Frontal cortex (tissue), 4 donors: ENCODE measurements around the gene KRT85. TPM values are rescaled to one million over a fixed set of nuclear protein-coding genes. Genes with fewer than 3 reads are reported as not detected.
"Not testable (repeated sequence)": the region's sequence is repeated elsewhere in the genome, so short reads cannot be mapped to it uniquely, and the experiment has no call there.

Source experiments
- DNase-seq, 2 donors: peaks; one replicate each; pipeline ENCODE4 v3.0.0; 2012; ENCODE audit warnings: low spot score in 2 of 2
- FAIRE-seq: peaks from 2 replicates; lab custom pipeline; 2012; peaks lifted over from hg19 to GRCh38; lab: Jason Lieb, UNC
- total RNA-seq: library from RNA; depleted of rRNA; stranded (reverse); fragments of >200 nt; gene quantifications from one replicate; pipeline ENCODE4 v1.2.3, GENCODE V29; 2014
- donor health status: control.
- donor health status: control.
- donor health status: control.

KRT85 gene
- total RNA-seq, 1 donor from 2014 or later = not detected

DNA sequence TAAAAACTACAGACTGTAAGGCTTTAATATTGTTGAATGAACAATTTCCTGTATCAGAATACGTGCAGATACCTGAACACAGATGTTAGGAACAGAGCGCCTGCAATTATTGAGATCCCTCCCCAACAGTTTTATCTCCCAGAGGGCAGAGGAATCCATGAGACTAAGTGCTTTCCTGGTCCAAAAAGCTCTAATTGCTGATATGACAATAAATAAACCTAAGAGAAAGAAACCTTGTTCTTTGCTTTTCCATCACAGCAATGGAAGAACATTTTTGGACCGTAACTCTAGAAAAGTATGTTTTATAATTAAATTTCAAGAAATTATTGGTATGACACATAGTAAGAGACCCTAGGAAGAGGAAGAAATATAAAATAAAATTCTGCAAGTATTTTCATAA lies 33.1 kb downstream of the KRT85 start:
- no peak for DNase-seq
- no peak for FAIRE-seq

DNA sequence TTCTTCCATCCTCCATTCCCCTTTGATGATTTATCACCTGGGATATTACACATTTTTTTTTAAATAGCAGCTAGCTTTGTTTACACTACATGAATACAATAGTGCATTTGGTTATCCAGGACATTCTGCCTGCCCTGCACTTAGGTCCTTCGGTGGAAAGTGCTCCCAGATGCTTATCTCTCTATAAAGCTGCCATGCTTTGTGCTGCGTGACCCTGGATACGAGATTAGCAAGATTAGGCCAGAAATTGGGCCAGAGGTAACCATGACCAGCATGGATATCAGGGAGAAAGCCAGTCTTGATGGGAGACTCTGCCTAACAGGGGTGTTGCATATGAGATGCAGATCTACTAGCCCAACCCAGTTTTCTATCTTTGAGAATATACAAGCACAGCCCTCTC lies 34.0 kb downstream of the KRT85 start:
- FAIRE-seq (no peak), DNase-seq (no peak)

DNA sequence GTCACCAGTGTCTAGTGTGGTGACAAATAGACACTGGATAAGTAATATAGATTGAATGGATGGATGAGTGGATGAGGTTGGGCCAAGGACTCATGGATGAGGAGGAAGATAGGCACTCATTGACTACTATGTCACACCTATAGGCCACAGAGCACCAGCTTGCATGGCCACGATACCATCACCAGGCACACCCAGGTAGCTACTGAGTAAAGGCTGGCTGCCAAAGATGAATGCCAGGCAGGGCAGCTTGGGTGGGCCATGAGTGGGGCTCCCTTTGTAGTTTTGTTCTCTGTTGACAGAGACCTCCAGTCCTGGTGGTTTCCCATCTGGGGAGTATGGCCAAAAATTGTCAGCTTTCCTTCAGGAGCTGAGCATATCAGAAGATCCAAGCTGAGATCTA lies 34.9 kb downstream of the KRT85 start:
- DNase-seq (no peak), FAIRE-seq (no peak)

DNA sequence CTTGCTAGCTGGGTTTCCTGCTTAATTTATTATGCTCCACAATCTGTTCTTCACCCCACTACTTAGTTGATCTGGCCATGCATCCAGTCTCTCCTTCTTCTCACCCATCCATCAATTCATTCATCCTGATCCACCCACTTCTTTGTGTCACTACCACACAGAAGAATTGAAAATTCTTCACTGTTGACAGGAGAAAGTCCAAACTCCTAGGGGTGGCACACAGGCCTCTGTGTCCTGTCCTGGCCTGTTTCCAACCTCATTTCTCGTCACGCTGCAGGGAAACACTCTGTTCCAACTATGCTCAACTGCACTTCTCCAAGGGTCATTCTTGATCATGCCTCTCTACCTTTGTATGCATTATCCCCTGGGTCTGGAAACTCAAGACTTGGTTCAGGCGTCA lies 35.4 kb downstream of the KRT85 start:
- no peak for FAIRE-seq
- DNase-seq = no peak

DNA sequence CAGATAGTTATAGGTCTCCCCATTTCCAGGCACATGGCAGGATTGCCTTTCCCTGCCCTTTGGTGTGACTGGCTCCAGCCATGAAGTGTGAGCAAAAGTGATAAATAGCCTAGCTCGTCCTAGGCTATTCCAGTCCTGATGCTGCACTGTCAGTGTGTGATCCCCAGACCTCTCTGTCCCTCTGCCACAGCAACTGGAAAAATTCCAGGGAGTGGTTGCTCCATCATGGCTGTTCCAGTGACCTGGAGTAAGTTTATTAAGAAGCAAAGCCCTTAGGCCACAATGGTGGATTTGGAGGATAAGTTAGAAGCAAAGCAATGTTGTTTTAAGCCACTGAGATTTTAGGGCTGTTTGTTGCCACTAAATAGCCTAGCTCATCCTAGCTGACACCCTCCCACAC lies 36.2 kb downstream of the KRT85 start:
- FAIRE-seq = no peak
- DNase-seq = no peak

DNA sequence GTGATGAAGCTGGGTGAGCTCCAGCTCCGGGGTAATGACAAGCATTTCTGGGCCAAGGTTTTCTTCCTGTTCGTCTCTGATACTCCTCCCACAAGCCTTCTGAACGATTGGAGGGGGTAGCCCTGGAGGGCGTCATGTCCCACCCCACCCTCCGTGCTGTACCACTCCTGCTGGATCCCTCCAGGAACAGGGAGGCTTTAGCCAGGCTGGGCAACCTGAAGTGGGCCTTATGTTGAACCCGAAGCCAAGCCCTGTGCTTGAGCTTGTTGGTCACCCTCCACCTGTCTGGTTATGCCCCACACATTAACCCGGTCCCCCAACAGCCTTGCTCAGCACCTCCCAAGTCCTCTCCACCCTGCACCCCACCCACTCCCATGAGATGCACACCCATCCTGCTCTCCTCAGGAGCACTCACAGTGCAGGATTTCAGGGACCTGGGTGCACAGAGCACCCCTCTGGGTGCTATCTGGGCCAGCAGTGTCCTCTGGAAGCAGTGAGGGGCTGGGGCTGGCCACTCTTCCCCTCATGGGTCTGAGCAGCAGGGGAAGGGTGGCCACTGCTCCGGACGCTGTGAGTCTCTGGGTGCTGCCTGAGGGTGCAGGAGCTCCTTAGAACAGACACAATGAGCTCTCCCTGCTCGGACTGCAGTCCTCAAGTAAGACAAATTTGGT lies 39.3 kb downstream of the KRT85 start:
- DNase-seq (no peak), FAIRE-seq (no peak)

DNA sequence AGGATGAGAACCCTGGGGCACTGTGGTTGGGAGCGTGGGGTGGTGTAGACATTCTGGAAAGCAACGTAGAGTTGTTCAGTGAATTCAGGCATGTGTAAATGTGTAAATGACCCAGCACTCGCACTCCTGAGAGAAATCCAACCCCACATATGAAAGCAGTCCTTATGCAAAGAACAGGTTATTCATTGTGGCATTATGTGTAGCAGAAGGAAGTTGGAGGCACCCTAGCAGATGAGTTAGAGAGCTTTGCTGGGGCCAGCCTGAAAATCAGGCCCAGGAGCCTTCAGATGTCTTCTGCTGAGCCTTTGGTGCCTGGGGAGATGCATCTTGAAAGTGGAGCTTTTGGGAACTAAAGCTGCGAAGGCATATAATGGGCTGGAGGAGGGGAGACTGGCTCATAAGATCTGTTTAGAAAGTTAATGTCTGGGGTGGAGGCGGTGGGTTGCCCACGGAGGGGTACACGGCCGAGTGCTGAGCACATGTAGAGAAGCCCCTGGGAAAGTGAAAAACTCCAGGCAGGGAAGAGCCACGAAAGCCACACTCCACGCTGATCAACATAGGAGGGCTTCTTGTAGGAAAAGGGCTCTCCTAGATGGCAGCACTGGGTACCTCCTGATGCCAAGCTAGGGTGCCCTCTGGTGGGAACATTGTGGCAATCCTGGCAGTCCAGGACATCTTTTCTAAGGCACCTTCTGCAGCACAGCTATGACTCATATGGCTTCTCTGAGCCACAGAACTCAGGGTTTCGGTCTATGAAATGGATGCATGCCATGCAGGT lies 40.0 kb downstream of the KRT85 start:
- DNase-seq (peak; percentile 70 to 87), FAIRE-seq (no peak)

DNA sequence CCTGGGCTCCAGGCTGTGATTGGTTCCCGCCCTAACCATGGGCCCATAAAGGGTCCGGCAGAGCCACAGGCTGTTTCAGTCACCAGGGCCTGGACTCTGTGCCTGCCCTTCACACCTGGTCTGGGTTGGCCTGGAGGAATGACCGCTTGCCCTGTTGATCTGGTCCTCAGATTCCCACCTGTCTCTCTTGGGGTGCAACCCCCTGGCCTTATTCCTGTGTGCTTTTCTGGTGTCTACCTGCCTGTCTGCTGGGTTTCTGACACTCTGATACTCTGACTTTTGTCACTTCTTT lies 43.2 kb downstream of the KRT85 start:
- DNase-seq (no peak), FAIRE-seq (no peak)

DNA sequence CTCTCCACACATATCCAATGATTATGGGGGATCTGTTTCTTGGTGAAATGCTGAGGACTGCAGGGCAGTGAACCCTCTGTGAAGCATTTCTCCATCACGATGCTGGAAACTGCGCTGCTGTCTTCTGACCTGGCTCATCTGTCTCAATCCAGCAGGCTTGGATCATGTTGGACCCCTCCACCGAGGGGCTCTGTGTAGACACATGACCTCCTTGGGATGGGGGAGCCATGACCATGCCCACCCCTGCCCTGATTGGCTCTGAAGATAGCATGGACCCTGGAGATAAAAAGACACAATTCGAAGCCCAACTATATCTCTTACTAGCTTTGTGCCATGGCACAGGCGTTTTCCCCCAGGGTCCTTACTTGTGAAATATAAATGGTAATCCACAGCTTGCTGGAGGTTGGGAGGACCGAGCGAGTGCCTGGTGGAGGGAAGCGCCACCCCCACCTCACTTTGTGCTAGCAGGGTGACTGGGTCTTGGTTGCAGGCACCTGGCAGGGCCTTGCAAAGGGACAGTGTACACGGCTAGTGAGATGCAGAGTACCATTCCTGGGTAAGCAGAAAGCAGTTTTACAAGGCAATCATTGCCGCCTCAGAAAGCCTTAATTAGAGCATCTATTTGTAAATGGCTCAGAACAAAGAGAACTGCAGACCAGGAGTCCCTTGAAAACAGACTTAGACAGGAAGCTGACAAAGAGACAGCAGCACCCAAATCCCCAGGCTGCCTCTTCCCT lies 43.7 kb downstream of the KRT85 start:
- FAIRE-seq = no peak
- DNase-seq = no peak

DNA sequence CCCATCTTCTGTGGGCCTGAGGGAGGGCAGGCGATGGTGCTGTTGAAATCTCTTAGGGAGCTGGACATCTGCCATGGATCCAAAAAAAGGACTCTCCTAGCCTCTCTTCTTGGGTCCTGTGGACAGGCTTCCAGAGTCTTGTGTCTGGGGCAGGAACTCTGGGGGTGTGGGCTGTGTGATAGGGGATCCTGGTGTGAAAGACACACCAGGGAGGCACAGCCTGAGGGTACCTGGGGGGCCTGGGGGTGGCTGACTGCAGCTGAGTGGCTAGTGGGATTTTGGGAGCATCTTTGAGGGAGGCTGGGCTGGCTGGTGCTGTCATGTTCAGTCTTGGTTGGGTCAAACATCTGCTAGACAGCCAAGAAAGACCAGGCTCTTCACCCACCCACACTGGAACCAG lies 44.3 kb downstream of the KRT85 start:
- DNase-seq (no peak), FAIRE-seq (no peak)

DNA sequence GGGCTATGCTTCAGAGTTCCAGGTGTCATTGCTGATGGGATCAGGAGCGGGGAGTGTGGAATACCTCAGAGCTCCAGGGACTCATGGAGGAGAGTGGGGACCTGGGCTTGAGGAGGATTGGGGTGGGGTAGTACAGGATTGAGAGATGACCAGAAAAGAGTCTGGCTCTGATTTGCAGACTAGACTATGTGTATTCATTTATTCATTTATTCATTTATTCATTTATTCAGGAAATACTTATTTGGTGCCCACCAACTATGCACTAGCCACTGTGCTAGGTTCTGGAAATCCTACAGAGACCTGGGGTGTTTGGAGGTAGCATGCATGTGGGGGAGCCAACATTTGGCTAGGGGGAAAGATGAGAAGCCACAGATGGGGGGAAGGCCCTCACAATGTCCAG lies 45.2 kb downstream of the KRT85 start:
- FAIRE-seq = no peak
- no peak for DNase-seq

DNA sequence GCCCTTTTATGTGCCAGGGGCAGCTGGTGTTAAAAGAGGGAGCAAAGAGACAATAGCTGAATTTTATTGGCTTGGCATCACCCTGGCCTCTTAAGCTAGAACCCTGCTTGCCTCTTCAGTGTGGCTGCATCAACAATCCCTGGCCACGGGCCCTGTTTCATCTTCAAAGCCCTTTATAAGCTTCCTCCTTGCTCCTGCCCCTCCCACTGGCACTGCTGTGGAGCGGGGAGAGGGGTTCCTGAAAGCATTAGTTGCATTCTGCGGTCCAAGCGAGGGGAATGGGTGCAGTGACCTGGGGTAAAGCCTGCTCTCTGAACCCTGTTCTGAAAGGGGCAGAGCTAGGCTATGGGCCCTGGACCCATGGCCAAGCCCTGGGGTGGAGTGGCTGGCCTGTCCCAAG lies 45.9 kb downstream of the KRT85 start:
- no peak for DNase-seq
- FAIRE-seq = no peak

DNA sequence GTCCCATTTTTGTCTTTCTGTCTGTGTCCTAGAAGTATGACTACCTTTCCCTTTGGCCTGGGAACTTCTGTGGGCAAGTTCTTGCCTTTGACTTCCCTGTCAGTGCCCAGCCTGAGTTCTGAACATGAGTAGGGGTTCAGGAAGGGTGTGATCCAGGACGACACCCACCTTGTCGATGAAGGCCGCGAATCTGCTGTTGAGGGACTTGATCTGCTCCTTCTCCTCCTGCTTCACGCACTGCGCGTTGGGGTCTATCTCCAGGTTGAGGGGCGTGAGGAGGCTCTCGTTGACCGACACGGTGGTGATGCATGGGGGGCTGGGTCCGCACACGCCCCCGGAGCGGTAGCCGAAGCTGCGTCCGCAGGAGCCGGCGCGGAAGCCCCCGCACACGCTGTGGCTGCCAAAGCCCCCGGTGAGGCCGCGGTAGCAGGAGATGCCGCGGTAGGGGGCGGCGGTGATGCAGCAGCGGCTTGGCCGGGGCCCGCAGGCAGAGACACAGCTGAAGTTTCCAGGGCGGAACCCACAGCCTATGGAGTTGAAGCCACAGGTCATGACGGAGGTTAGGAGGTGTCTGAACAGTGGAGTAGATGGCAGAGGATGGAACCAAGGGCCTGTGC lies 46.4 kb downstream of the KRT85 start, which contains the start of gene KRT83:
Gene KRT83, minus strand, starts transcription at position 615 of the 617 bp plus-strand sequence. Its CDS starts 63 bp downstream, at position 552.
- no peak for FAIRE-seq
- no peak for DNase-seq

DNA sequence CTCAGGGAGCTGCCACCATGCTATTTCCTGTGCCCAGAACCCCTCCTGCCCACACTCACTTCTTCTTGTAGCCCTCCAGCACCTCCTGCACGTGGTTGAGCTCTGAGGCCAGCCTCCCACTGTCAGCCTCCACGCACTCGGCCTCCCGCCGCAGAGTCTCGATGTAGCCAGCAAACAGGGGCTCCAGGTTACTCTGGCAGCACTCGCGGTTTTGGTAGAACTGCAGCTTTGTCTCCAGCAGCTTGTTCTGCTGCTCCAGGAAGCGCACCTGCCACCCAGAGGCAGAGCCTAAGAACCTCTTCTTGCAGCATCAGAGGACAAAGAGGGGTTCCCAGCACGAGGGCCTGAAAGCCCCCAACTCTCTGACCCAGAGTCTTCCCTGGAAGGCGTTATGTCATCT lies 48.2 kb downstream of the KRT85 start:
- DNase-seq (no peak), FAIRE-seq (no peak)

DNA sequence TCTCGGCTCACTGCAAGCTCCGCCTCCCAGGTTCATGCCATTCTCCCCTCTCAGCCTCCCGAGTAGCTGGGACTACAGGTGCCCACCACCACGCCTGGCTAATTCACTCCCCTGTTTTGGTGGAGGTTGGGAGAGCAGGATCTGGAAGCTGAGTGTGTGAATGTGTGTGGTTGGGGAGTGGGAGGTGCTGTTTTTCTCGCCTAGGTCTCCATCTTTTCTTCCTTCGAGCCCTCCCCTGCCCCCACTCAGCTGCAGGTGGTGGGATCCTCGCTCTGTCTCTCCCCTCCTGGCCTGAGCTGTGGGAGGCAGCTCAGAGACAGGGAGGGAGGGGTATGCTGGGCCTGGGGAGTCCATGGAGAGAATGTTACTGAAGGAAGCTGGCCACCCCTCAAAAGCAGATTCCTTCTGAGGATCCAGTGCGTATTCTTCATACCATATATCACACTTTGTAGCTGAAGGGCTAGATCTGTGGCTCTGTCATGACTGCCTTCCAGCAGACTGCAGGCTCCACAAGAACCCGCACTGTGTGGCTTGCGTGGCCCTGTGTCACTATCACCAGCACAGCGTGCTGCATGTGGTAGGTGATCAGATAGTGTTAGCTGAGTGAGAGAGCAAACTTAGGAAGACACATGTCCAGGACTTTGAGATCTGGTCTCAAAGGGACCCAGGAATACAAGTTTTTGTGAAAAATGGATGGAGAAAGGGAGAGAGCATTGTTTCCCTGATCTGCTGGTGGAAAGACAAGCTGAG lies 48.9 kb downstream of the KRT85 start:
- FAIRE-seq (no peak), DNase-seq (no peak)

DNA sequence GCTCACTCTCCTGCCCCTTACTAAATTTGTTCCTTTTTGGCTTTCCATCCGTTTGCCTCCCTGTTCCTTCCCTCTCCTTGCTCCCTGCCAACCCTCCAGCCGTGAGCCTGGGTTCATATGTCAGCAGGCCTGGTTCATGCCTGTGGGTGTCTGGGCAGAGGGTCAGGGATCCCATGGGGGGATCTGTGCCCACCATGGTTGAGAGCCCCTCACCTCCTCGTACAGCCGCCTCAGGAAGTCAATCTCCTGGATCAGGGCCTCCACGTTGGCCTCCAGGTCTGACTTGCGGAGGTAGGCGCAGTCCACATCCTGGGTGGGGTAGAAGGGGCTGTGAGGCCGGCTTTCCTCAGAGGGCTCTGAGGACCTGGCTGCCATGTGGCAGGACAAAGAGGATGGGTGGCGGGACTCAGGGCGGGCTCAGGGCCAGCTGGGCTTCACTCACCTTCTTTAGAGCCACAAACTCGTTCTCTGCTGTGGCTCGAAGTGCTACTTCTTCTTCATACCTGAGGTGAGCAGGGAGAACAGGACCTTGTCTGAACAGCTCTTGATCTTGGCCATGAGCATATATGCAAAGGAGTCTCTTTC lies 49.7 kb downstream of the KRT85 start:
- DNase-seq = no peak
- FAIRE-seq = no peak

DNA sequence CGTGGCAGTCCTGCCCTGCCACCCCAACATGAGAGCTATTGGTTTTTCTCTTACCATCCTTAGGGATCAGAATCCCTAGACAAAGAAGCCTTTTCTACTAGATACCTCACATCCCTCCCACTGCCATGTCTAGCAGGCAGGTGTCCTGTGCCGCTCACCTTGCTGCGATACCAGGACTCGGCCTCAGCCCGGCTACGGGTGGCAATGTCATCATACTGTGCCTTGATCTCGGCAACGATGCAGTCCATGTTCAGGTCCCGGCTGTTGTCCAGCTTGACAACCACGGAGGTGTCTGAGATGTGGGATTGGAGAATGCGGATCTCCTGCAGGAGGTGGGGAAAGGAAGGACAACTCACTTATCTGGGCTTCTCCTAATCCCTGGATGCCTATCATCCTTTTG lies 50.6 kb downstream of the KRT85 start:
- FAIRE-seq (no peak), DNase-seq (no peak)

DNA sequence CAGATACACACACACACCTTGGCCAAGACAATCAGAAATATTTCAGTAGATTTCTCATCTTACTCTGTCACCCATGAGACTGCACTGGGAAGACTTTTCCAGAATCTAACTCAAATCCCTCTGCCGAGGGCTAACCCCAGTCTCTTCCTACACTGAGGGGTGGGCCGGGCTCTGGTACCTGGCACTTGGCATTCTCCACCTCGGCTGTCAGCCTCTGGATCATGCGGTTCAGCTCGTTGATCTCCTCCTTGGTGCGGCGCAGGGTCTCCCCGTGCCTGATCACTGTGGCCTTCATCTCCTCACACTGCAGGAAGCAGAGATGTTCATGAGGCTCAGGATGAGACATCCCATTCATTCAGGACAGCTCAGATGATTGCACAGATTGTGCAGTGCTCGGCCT lies 51.0 kb downstream of the KRT85 start:
- DNase-seq = no peak
- FAIRE-seq = no peak

DNA sequence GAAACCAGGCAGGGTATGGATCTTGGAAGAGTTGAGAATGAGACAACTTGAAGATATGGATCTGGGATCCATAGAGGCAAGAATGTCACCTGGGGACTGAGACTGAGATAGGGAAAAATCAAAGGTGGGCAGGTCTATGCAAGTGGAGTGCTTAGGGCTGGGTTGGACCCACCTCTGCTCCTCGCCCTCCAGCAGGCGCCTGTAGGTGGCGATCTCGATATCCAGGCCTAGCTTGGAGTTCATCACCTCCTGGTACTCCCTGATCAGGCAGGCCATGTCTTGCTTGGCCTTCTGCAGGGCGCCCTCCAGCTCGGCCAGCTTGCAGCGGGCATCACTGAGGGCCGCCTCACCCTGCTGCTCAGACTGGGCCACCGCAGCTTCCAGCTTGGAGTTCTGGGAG lies 51.6 kb downstream of the KRT85 start:
- not testable (repeated sequence) for DNase-seq, FAIRE-seq

DNA sequence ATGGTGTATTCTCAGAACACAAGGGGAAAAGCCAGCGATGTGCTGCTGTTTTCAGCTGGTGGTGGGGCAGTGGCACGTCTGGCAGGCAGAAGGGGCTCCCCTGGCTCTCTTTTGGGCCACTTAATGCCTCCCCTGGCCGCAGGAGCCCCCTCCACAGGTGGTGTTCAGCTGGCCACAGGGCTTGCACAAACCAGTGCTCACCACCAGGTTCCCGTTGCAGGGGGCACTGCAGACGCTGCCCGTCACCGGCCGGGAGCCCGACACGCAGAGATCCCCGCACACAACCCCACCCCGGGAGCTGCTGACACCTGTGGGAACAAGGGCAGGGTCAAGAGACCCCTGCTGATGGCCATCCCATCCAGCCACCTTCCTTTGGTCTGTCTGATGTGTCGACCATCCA lies 52.8 kb downstream of the KRT85 start:
- no peak for FAIRE-seq
- no peak for DNase-seq
